GM19023 (cell line): ENCODE measurements around the gene BBX.
A peak's percentile ranks its signal among the peaks of the same experiment; 100 is the strongest.

Experiments
- ATAC-seq: cut with Tn5 transposase; IDR thresholded peaks from one replicate; pipeline ENCODE4 v1.9.1; 2021; ENCODE audit warnings: mild to moderate bottlenecking, moderate library complexity; ENCODE audit not compliant: unreplicated experiment

BBX gene

GRCh38 chr3:107598926-107599771, 76.4 kb downstream of the BBX start:
- ATAC-seq = peak; percentile 95

- no peak for ATAC-seq
Observed at GRCh38 chr3:107599772-107600145, 77.0 kb downstream of the BBX start.

GRCh38 chr3:107600780-107601179, 78.0 kb downstream of the BBX start:
- no peak for ATAC-seq

- ATAC-seq = no peak
Observed at GRCh38 chr3:107604057-107604822, 81.5 kb downstream of the BBX start.

GRCh38 chr3:107611775-107612469, 89.2 kb downstream of the BBX start:
- no peak for ATAC-seq

GRCh38 chr3:107612664-107613084, 89.9 kb downstream of the BBX start:
- no peak for ATAC-seq

- no peak for ATAC-seq
Observed at GRCh38 chr3:107619549-107619948, 96.8 kb downstream of the BBX start.

- ATAC-seq = no peak
Observed at GRCh38 chr3:107620534-107620933, 97.8 kb downstream of the BBX start.

- no peak for ATAC-seq
Observed at GRCh38 chr3:107621465-107621864, 98.7 kb downstream of the BBX start.

- ATAC-seq = no peak
Observed at GRCh38 chr3:107627962-107628542, 105.3 kb downstream of the BBX start.

GRCh38 chr3:107629566-107629965, 106.8 kb downstream of the BBX start:
- ATAC-seq = no peak

- no peak for ATAC-seq
Observed at GRCh38 chr3:107630779-107631178, 108.0 kb downstream of the BBX start.

- no peak for ATAC-seq
Observed at GRCh38 chr3:107632576-107632975, 109.8 kb downstream of the BBX start.

- peak; percentile 93 for ATAC-seq
Observed at GRCh38 chr3:107633327-107634098, 110.8 kb downstream of the BBX start.

- peak; percentile 33 for ATAC-seq
Observed at GRCh38 chr3:107634099-107634489, 111.3 kb downstream of the BBX start.

- no peak for ATAC-seq
Observed at GRCh38 chr3:107637416-107638183, 114.8 kb downstream of the BBX start.

- peak; percentile 52 for ATAC-seq
Observed at GRCh38 chr3:107641572-107642307, 119.0 kb downstream of the BBX start.

- ATAC-seq = peak; percentile 58
Observed at GRCh38 chr3:107643038-107643883, 120.5 kb downstream of the BBX start.
